C1 segment of cervical spinal cord (tissue), 14 donors: Measurements from ENCODE around the gene KRT38.

Experiments used
- DNase-seq, 14 donors: peaks; one replicate each; lab custom pipeline; 2025; lab: John Stamatoyannopoulos, UW

KRT38 gene

GRCh38 chr17:41440531-41441033 is at the start of gene KRT38:
Gene KRT38, minus strand, starts transcription at chr17:41440983. Its CDS starts 62 bp downstream, at chr17:41440921.
- no peak for DNase-seq

GRCh38 chr17:41489531-41489930 is 48.7 kb upstream of the KRT38 start, which contains the start of gene KRT36:
Gene KRT36, minus strand, starts transcription at chr17:41489910. Its CDS starts 46 bp downstream, at chr17:41489864.
- no peak for DNase-seq

- DNase-seq: no peak
Measured at GRCh38 chr17:41486809-41487530, 46.2 kb upstream of the KRT38 start.

GRCh38 chr17:41486316-41486715 is 45.5 kb upstream of the KRT38 start:
- DNase-seq: no peak

- DNase-seq: no peak
Measured at GRCh38 chr17:41484920-41485904, 44.4 kb upstream of the KRT38 start.

- DNase-seq: no peak
Measured at GRCh38 chr17:41483991-41484826, 43.4 kb upstream of the KRT38 start.

- DNase-seq: no peak
Measured at GRCh38 chr17:41483531-41483930, 42.7 kb upstream of the KRT38 start.

GRCh38 chr17:41481036-41481435 is 40.3 kb upstream of the KRT38 start, which contains the start of gene KRT35:
Gene KRT35, minus strand, starts transcription at chr17:41481151. Its CDS starts 54 bp downstream, at chr17:41481097.
- DNase-seq: no peak

GRCh38 chr17:41480581-41480980 is 39.8 kb upstream of the KRT38 start:
- no peak for DNase-seq

- DNase-seq: no peak
Measured at GRCh38 chr17:41480136-41480535, 39.4 kb upstream of the KRT38 start.

- no peak for DNase-seq
Measured at GRCh38 chr17:41478237-41478636, 37.5 kb upstream of the KRT38 start.

- no peak for DNase-seq
Measured at GRCh38 chr17:41476866-41477815, 36.4 kb upstream of the KRT38 start.

GRCh38 chr17:41475421-41475820 is 34.6 kb upstream of the KRT38 start:
- no peak for DNase-seq

GRCh38 chr17:41474863-41475262 is 34.1 kb upstream of the KRT38 start:
- no peak for DNase-seq

- DNase-seq: no peak
Measured at GRCh38 chr17:41468346-41468745, 27.6 kb upstream of the KRT38 start.

GRCh38 chr17:41467561-41467960 is 26.8 kb upstream of the KRT38 start:
- DNase-seq: no peak

GRCh38 chr17:41466988-41467387 is 26.2 kb upstream of the KRT38 start, which contains the start of gene KRT32:
Gene KRT32, minus strand, starts transcription at chr17:41467386. Its CDS starts 61 bp downstream, at chr17:41467325.
- no peak for DNase-seq

- no peak for DNase-seq
Measured at GRCh38 chr17:41464682-41465081, 23.9 kb upstream of the KRT38 start.

- no peak for DNase-seq
Measured at GRCh38 chr17:41464173-41464572, 23.4 kb upstream of the KRT38 start.

GRCh38 chr17:41463746-41464145 is 23.0 kb upstream of the KRT38 start:
- DNase-seq: no peak
